T follicular helper cell (primary cell): ENCODE measurements around the gene UBE4A.

Source experiments
- DNase-seq: peaks from one replicate; pipeline ENCODE4 v3.0.0-alpha.2; 2020; ENCODE audit warnings: low read depth

The UBE4A gene

DNA sequence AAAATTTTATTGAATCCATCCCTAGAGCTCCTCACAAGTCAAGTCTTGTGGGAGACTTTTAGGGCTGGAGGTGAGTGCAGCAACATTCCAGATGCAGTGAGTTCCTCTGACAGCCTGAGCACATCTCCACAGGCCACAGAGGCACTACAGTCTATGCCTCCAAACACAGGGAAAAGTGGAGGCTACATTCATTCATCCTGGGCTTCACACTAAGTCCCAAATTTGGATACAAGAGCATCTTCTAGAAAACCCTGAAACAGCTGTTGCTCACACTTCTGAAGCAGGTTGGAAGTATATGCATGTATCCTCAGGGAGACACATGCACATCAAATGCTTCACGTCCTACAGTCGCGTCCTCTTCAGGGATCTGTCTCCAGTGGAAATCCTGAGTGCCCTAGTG lies 18.1 kb upstream of the UBE4A start:
- DNase-seq, result no peak

GRCh38 chr11:118341815-118342489 lies 17.4 kb upstream of the UBE4A start:
- no peak for DNase-seq

DNA sequence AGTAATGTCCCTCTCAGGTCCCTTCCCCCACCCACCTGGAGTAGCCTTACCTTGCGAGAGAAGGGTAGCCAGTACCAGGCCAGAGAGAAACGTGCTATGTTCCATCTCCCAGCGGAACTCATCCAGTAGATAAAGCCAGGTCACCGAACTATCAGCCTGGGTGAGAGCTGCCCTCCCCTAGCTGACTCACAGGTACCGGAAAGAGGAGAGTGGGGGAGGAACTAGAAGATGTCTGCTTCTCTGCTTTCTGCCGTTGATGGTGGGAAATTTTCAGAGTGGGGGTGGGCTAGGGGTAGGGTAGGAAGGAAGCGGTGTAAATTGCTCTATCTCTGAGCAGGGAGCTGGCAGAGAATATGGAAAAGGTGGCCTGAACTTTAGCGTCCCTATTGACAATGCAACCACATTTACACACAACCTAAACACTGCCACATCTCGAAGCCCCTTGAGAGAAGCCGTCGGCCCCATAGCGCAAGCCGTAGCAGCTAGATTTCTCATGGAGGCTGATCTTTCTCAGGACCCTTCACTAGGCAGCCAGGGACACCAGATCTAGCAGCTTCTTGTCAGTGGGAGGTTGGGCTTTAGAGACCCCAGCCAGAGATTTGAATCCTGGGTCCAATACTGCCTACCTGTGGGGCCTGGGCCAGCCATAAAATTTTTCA lies 16.8 kb upstream of the UBE4A start, which contains the start of gene CD3D:
TSS of gene CD3D (minus strand) at position 203 of the 659 bp plus-strand sequence. CDS start at position 105, 98 bp downstream.
- peak; percentile 64 for DNase-seq

- DNase-seq, result no peak
Measured at GRCh38 chr11:118343248-118343647, 16.2 kb upstream of the UBE4A start.

GRCh38 chr11:118343981-118344515 lies 15.4 kb upstream of the UBE4A start, which contains the start of gene CD3G:
TSS of gene CD3G (plus strand) at chr11:118344344. CDS start at chr11:118344424, 80 bp downstream.
- DNase-seq, result peak; percentile 62

DNA sequence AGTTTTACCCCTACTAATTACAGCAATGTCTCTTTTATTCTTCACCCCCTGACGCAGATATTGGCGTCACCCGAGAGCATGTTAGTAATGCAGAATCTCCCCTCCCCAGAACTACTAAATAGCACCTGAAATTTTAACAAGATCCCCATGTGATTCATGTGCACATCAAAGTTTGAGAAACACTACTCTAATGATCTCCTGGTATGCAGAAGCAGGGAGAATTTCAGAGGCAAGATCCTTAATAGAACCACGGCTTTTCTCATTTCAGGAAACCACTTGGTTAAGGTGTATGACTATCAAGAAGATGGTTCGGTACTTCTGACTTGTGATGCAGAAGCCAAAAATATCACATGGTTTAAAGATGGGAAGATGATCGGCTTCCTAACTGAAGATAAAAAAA lies 9.9 kb upstream of the UBE4A start:
- no peak for DNase-seq

- DNase-seq, result no peak
Measured at GRCh38 chr11:118353084-118353710, 6.2 kb upstream of the UBE4A start.

- DNase-seq, result no peak
Measured at GRCh38 chr11:118358071-118358470, 1.3 kb upstream of the UBE4A start.

GRCh38 chr11:118364956-118365615 lies 5.7 kb downstream of the UBE4A start:
- DNase-seq, result no peak

DNA sequence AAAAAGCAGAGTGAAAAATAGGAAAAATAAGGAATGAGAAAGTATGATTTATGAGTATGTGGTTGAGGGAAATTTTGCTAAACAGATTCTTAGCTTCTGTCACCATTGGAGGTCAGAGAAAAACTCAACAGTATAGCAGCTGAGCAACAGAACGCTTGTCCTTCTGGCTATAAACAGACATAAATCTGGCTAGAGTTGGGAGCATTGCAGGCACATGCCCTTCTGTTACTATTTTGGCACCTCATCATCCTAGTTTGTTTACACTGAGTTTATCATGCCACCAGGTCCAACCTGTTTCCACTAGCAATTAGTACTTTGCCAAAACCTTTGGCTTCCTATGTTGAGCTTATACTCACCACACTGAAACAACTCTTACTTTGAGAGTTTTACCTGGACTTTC lies 6.9 kb downstream of the UBE4A start:
- DNase-seq, result no peak

DNA sequence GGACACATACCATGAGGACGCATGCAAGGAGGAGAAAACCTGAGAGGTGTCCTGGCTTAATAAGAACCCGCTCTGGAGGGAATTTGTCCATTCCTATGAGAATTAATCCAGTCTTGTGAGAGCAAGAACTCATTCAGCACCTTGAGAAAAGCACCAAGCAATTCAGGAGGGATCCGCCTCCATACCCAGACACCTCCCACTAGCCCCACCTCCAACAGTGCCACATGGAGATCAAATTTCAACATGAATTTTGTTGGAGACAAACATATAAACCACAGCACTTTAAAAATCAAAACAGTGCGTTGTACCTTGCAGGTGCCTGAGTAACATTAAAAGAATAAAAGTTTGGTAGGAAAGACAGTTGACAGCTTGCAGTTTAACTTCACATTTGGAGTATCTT lies 11.4 kb downstream of the UBE4A start:
- DNase-seq, result no peak

DNA sequence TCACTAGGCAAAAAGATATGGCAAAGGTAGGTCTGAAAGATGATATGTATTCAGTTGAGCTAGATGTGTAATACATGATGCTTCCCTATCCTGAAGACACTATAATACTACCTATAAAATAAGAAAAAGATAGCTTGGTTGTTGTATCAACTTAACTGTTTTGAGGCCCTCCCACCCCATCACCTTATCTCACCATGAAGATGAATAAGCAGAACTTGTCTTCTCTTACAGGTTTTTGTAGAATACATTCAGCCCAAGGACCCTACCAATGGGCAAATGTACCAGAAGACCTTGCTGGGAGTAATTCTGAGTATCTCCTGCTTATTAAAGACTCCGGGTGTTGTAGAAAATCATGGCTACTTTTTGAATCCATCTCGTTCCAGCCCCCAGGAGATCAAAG lies 13.9 kb downstream of the UBE4A start:
- no peak for DNase-seq

DNA sequence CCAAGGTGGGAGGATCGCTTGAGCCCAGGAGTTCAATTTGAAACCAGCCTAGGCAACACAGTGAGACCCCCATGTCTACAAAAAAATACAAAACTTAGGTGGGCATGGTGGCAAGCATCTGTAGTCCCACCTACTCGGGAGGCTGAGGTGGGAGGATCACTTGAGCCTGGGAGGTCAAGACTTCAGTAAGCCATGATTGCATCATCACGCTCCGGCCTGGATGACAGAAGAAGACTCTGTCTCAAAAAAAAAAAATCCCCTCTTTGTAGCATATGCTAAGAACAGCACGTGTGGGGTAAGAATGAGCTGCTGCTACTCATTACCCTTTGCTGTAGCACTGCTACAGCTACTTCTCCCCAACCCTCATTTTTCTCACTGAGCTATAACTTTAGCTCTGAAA lies 14.5 kb downstream of the UBE4A start:
- no peak for DNase-seq

DNA sequence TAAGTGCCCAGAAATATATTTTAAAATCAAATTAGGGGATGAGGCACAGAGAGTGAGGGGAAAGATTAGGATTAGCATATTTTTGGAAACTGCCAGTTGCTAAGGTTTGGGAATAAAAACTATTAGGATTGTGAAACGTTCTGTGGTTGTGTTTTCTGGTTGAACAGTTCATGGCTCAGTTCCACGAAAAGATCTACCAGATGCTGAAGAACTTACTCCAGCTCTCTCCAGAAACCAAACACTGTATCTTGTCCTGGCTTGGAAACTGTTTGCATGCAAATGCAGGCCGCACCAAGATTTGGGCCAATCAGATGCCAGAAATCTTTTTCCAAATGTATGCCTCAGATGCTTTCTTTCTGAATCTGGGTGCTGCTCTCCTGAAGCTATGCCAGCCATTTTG lies 15.3 kb downstream of the UBE4A start:
- DNase-seq, result no peak

- DNase-seq, result no peak
Measured at GRCh38 chr11:118375978-118376377, 16.6 kb downstream of the UBE4A start.

DNA sequence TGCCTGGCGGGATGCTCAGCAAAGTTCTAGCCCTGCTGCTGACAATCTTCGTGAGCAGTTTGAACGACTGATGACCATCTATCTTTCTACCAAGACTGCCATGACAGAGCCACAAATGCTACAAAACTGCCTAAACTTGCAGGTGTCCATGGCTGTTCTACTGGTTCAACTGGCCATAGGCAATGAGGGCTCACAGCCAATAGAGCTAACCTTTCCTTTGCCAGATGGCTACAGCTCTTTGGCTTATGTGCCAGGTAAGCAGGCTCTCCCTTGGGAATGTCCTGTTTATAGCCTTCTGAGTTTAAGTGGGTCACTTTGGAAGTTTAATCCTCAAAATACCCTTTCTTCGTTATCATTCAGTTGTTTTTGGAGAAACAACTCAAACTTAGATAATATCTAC lies 20.1 kb downstream of the UBE4A start:
- no peak for DNase-seq

GRCh38 chr11:118380571-118380970 lies 21.2 kb downstream of the UBE4A start:
- no peak for DNase-seq

DNA sequence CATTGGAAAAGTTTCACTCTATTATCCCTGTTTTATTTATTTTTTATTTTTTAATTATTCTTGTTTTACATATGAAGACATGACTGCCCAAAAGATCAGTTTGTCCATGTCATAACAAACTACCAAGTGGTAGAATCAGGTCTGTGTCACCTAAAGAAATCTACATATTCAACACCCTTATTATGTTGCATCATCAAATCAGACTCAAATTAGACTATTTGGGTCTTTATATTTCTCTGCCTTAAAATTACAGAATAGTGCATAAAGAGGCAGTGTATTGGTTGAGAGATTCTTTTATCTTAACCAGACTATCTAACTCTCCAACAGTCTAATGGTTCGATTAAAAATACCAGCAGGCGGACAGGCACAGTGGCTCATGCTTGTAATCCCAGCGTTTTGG lies 23.6 kb downstream of the UBE4A start:
- no peak for DNase-seq

- no peak for DNase-seq
Measured at GRCh38 chr11:118383657-118384056, 24.3 kb downstream of the UBE4A start.

DNA sequence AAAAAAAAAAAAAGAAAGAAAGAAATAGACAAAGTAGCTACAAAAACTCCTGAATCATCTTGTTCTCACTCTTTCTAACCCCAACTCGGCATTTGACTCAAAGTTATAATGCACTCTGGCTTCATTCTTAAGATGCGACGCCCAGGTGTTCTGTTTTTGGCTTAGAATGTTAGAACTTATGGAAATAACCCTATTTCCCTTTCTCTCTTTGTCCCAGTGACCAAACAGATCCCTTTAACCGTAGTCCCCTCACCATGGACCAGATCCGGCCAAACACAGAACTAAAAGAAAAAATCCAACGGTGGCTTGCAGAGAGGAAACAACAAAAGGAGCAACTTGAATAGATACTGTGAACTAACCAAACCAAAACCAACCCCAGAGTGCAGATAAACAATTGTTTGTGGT lies 36.7 kb downstream of the UBE4A start:
- DNase-seq, result no peak

DNA sequence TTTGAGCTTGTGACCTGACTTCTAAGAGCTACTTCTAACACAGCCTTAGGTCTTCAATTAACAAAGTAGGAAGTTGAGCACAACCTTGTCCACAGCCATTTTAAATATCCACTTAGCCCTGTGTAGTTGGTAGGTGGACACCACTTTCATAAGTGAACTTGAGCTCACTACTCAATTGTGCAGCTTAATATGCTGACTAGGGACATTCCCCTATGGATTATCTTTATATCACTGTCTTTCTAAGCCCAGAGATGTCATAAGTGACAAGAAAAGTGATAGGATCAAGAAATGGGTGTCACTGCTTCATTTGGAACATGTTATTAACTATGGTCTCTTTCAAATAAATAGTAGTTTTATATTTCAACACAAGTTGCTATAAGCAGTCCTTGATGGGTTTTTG lies 38.0 kb downstream of the UBE4A start:
- DNase-seq, result no peak

GRCh38 chr11:118398791-118399559 lies 39.6 kb downstream of the UBE4A start:
- DNase-seq, result peak; percentile 58
